Endothelial cell of hepatic sinusoid (primary cell): ENCODE data around the gene RTN4RL1.

Experiments
- in situ Hi-C: cut with HindIII; loops from 2 replicates; pipeline ENCODE4 v1.10.0; 2017; ENCODE audit warnings: low sequenced_read_pairs

RTN4RL1 gene

GRCh38 chr17:2060385-2060658 lies 35.2 kb upstream of the RTN4RL1 start:
- in situ Hi-C loops, result loop anchor here (10.0 kb wide), 1 partner anchor 204 kb away; no protein-coding TSS in a partner anchor

GRCh38 chr17:2059547-2060384 lies 34.6 kb upstream of the RTN4RL1 start:
- in situ Hi-C loops, result loop anchor here (10.0 kb wide), 1 partner anchor 205 kb away; no protein-coding TSS in a partner anchor

GRCh38 chr17:2058586-2059546 lies 33.7 kb upstream of the RTN4RL1 start:
- in situ Hi-C loops, result no loop called here

GRCh38 chr17:2057760-2058585 lies 32.8 kb upstream of the RTN4RL1 start:
- in situ Hi-C loops, result no loop called here

GRCh38 chr17:2057175-2057759 lies 32.1 kb upstream of the RTN4RL1 start:
- in situ Hi-C loops, result no loop called here

GRCh38 chr17:2056206-2057174 lies 31.4 kb upstream of the RTN4RL1 start:
- in situ Hi-C loops, result no loop called here

GRCh38 chr17:2055292-2056205 lies 30.4 kb upstream of the RTN4RL1 start:
- in situ Hi-C loops, result no loop called here

- in situ Hi-C loops, result no loop called here
Observed at GRCh38 chr17:2054512-2055291, 29.6 kb upstream of the RTN4RL1 start, which contains the start of gene HIC1. HIC1 (plus strand) TSS chr17:2055103; CDS start chr17:2056691, 1,588 bp downstream.

- in situ Hi-C loops, result no loop called here
Observed at GRCh38 chr17:2054262-2054511, 29.1 kb upstream of the RTN4RL1 start.

GRCh38 chr17:2053380-2054261 lies 28.5 kb upstream of the RTN4RL1 start:
- in situ Hi-C loops, result no loop called here

- in situ Hi-C loops, result no loop called here
Observed at GRCh38 chr17:2051933-2052559, 26.9 kb upstream of the RTN4RL1 start.

GRCh38 chr17:2051061-2051932 lies 26.2 kb upstream of the RTN4RL1 start:
- in situ Hi-C loops, result no loop called here

GRCh38 chr17:2050300-2051060 lies 25.3 kb upstream of the RTN4RL1 start:
- in situ Hi-C loops, result no loop called here
